Measurements from ENCODE around the gene ADAM12. TPM values are rescaled to one million over a fixed set of nuclear protein-coding genes. Genes with fewer than 3 reads are reported as not detected.

Gene ADAM12
- total and polyA plus RNA-seq, 10 donors = 0.51 to 7.0 (median 1.0) TPM

DNA sequence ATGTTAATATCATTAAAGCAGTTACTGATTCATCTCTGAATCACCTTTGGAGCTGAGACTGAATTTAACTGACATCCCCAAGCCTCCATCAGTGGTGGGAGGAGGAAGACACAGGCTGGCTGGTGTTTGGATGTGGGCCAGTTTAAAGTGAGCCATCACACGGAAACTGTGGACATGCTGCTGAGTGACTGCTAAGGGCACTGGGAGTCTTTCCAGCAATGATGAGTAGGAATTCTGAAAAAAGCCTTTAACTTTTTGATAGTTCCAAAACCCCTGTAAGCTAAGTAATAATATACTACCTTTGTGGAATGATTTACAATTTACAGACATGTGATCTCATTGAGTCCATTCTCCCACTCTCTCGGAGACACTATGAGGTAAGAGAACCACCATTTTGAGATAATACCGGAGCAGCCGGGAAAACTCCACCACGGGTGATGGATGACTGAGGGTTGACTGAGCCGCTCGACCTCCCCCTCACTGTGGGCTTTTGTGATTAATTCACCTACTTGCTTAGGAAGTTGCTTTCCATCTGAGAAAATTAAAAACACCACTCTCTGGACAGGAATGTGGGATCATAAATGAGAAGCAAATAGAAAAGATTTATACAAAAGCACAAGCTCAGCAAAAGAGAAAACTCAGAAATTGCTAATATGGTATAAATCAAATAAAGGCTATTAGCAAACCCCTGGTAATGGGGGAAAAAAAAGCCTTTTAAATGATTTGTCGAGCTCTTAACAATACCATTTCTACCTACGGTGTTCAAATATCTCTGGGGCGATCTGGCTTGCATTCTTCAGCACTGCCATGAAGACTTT is 297.2 kb downstream of the ADAM12 start:
- TF ChIP-seq, protein P1, sequence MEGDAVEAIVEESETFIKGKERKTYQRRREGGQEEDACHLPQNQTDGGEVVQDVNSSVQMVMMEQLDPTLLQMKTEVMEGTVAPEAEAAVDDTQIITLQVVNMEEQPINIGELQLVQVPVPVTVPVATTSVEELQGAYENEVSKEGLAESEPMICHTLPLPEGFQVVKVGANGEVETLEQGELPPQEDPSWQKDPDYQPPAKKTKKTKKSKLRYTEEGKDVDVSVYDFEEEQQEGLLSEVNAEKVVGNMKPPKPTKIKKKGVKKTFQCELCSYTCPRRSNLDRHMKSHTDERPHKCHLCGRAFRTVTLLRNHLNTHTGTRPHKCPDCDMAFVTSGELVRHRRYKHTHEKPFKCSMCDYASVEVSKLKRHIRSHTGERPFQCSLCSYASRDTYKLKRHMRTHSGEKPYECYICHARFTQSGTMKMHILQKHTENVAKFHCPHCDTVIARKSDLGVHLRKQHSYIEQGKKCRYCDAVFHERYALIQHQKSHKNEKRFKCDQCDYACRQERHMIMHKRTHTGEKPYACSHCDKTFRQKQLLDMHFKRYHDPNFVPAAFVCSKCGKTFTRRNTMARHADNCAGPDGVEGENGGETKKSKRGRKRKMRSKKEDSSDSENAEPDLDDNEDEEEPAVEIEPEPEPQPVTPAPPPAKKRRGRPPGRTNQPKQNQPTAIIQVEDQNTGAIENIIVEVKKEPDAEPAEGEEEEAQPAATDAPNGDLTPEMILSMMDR (IDR thresholded peaks at IDR 0.05 in 8 of 11, conservative IDR thresholded peaks at IDR 0.05 in 3 of 11) = no peak
- TF ChIP-seq POLR2A (IDR thresholded peaks at IDR 0.05) (no peak), POLR2AphosphoS5 (IDR thresholded peaks at IDR 0.05) (no peak)
- H3K27ac ChIP-seq = no peak overlapping the region
- no peaks in the 10 kb centered on the region for H3K4me1 ChIP-seq
- H3K9me3 ChIP-seq = no peaks in the 10 kb centered on the region
- H3K36me3 ChIP-seq = no peaks in the 10 kb centered on the region
- no peaks in the 10 kb centered on the region for H3K27me3 ChIP-seq (replicated peaks in 1 of 7)
- WGBS, 5 donors = 79 to 87% (median 83%) methylated on average over 10 of the region's 10 CpGs
- H3K4me3 ChIP-seq = no peak overlapping the region
- intact Hi-C loops (cut with DNase I; ENCODE audit: low total_unique reads) = no loop called here
- DNase-seq = no peak

DNA sequence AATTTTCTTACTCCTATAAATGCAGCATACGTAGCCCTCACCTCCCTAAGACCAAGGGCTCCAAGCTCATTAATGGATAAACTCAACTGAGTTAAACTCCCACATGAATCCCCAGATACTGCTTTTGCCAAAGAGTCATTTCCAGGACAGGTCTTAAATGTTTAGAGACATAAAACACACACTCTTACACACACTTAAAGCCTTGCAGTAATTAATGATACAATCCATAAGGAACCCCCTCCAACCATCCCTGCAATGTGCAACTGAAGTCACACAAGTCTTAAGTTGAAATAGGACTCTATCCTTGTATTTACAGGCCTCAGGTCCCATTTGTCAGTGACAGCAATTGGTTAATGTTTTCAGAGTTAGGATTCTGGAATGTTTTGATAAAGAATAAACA is 297.8 kb downstream of the ADAM12 start:
- no peaks in the 10 kb centered on the region for H3K4me1 ChIP-seq
- WGBS, 5 donors = 74 to 93% (median 83%) methylated on average over 1 of the region's 1 CpG
- intact Hi-C loops (cut with DNase I; ENCODE audit: low total_unique reads) = no loop called here
- no peak for DNase-seq
- no peak overlapping the region for H3K4me3 ChIP-seq
- TF ChIP-seq, protein P1 (IDR thresholded peaks at IDR 0.05 in 8 of 11, conservative IDR thresholded peaks at IDR 0.05 in 3 of 11) = no peak
- TF ChIP-seq POLR2AphosphoS5 (IDR thresholded peaks at IDR 0.05) (no peak), POLR2A (IDR thresholded peaks at IDR 0.05) (no peak)
- H3K27ac ChIP-seq = no peak overlapping the region
- no peaks in the 10 kb centered on the region for H3K36me3 ChIP-seq
- H3K9me3 ChIP-seq = no peaks in the 10 kb centered on the region
- H3K27me3 ChIP-seq (replicated peaks in 1 of 7) = no peaks in the 10 kb centered on the region

DNA sequence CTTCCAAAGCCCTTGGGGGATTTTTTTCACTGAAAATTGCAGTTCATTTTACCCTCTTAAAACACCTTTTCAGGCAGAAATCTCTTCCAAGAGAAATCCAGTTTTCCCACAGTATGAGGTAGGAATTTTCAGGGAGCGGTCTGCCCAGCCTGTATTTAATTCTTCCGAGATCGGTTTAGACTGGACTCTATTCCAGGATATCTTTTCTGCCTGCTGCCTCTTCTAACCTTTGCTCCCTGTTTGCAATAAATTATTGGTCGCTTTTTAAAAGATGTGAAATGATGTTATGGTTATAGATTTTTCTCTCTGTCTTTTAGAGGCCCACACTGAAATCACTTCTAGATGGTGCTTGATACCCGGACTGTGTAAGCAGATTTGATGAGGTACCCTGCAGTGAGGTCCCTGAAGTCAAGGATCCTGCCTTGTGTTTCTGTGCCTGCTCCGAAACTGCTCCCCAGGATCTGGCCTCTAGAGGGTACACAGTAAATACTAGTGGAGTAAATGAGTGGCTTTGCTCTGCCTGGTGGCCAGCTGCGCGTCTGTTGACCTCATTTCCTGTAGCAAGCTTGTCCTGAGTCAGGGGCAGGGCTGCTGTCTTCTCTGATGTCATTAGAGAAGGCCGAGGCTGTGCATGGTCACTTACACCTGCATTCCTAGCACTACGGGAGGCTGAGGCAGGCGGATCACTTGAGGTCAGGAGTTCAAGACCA is 300.3 kb downstream of the ADAM12 start:
- Histone ChIP-seq H3K4me3 (no peak overlapping the region), H3K36me3 (no peaks in the 10 kb centered on the region), H3K27ac (no peak overlapping the region), H3K9me3 (no peaks in the 10 kb centered on the region), H3K4me1 (no peaks in the 10 kb centered on the region), H3K27me3 (replicated peaks in 1 of 7) (no peaks in the 10 kb centered on the region)
- intact Hi-C loops (cut with DNase I; ENCODE audit: low total_unique reads) = no loop called here
- 63 to 74% (median 67%) methylated on average over 9 to 11 of the region's 11 CpGs for WGBS, 5 donors
- TF ChIP-seq POLR2A (IDR thresholded peaks at IDR 0.05) = no peak
- TF ChIP-seq, protein P1 (IDR thresholded peaks at IDR 0.05 in 8 of 11, conservative IDR thresholded peaks at IDR 0.05 in 3 of 11) = no peak
- no peak for TF ChIP-seq POLR2AphosphoS5 (IDR thresholded peaks at IDR 0.05)
- no peak for DNase-seq

DNA sequence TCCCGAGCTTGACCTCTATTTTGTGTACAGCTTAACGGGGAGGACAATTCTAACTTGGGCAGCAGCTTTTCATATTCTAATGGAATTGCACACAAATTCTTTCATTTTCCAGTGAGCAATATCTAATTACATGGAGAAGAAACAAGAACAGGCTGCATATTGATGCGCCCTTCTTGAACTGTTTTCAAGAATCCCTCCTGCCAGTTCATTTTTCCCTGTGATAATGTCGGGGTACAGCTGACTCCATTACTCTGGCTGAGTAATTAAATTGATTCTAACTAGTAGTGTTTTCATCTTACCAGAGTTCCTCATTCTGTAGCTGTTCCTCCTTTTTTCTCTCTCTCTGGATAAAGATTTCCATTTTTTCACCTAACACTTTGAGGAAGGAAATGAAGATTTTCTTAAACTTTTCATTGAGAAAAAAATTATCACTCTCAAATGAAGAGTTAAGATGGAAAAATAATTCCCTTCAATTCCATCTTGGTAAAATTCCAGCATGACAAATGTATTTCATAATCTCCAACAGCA is 301.1 kb downstream of the ADAM12 start:
- 73 to 78% (median 77%) methylated on average over 4 of the region's 4 CpGs for WGBS, 5 donors
- Histone ChIP-seq H3K4me1 (no peaks in the 10 kb centered on the region), H3K27me3 (replicated peaks in 1 of 7) (no peaks in the 10 kb centered on the region), H3K36me3 (no peaks in the 10 kb centered on the region), H3K9me3 (no peaks in the 10 kb centered on the region), H3K27ac (no peak overlapping the region), H3K4me3 (no peak overlapping the region)
- intact Hi-C loops (cut with DNase I; ENCODE audit: low total_unique reads) = no loop called here
- TF ChIP-seq, protein P1 (IDR thresholded peaks at IDR 0.05 in 8 of 11, conservative IDR thresholded peaks at IDR 0.05 in 3 of 11) = no peak
- TF ChIP-seq POLR2A (IDR thresholded peaks at IDR 0.05) = no peak
- no peak for TF ChIP-seq POLR2AphosphoS5 (IDR thresholded peaks at IDR 0.05)
- DNase-seq = no peak

Measured in spleen (tissue), 11 donors.